Stomach (tissue), 9 donors: ENCODE measurements around the gene ONECUT2. TPM values are rescaled to one million over a fixed set of nuclear protein-coding genes. Genes with fewer than 3 reads are reported as not detected.

Experiments used
- DNase-seq, 2 donors: peaks; one replicate each; pipeline versions ENCODE4 v3.0.0 to v3.0.0-alpha.2; 2013 to 2019
- H3K27ac ChIP-seq, 5 donors: fragments of 200-600 bp in 4 of 5; sonication (generic) in 4 of 5; one replicate each; pipeline ENCODE4 v1.5.1; 2013 to 2019; ENCODE audit warnings: mild to moderate bottlenecking in 1 of 5, moderate library complexity in 1 of 5
- H3K27me3 ChIP-seq, 3 donors: fragments of 200-600 bp; sonication (generic); one replicate each; pipeline ENCODE4 v1.5.1; 2017 to 2019; ENCODE audit warnings: mixed run types in 1 of 3
- H3K36me3 ChIP-seq, 4 donors: fragments of 200-600 bp; sonication (generic); 1 replicate in 3 of 4; 2 replicates in 1 of 4; pipeline ENCODE4 v1.5.1; 2016 to 2019
- H3K4me1 ChIP-seq, 4 donors: fragments of 200-600 bp; sonication (generic); one replicate each; pipeline ENCODE4 v1.5.1; 2016 to 2019
- H3K4me3 ChIP-seq, 4 donors: fragments of 200-600 bp; sonication (generic) in 3 of 4; one replicate each; pipeline ENCODE4 v1.5.1; 2016 to 2019; ENCODE audit warnings: mild to moderate bottlenecking in 1 of 4
- H3K9me3 ChIP-seq, 4 donors: fragments of 200-600 bp; sonication (generic); one replicate each; pipeline ENCODE4 v1.5.1; 2016 to 2019
- CTCF ChIP-seq, 7 experiments: fragments of 450-650 bp in 4 of 7; fragments of 200-600 bp in 3 of 7; sonication (generic) in 3 of 7; IDR thresholded peaks; one replicate each; pipeline ENCODE4 v1.5.1; 2016 to 2019; ENCODE audit warnings: antibody characterized with exemption in 7 of 7, control low read depth in 2 of 7, mild to moderate bottlenecking in 1 of 7
- EP300 ChIP-seq: sonication (generic); formaldehyde crosslinking; IDR thresholded peaks from one replicate; pipeline ENCODE4 v1.6.1; 2017; ENCODE audit warnings: antibody characterized with exemption
- POLR2A ChIP-seq, 4 donors: fragments of 450-650 bp; IDR thresholded peaks; one replicate each; pipeline ENCODE4 v1.6.1; 2016; ENCODE audit warnings: antibody characterized with exemption in 4 of 4, control low read depth in 2 of 4, mild to moderate bottlenecking in 1 of 4, moderate library complexity in 1 of 4
- POLR2AphosphoS5 ChIP-seq, 3 donors: sonication (generic); formaldehyde crosslinking; IDR thresholded peaks; one replicate each; pipeline ENCODE4 v1.6.1; 2016; ENCODE audit warnings: antibody characterized with exemption in 3 of 3
- WGBS, 5 donors: extraction: QIAGEN DNeasy Blood & Tissue Kit in 3 of 5; methylation state at CpG; one replicate each; pipeline versions ENCODE4 v1.1.5 to v1.1.7; 2013 to 2018; 5-methylcytosine and 5-hydroxymethylcytosine counted together
- intact Hi-C: fragments of 100-400 bp; cut with DNase I; formaldehyde crosslinking; loops from one replicate; pipeline ENCODE4 v1.15.1; 2023; ENCODE audit warnings: low total_unique reads
- polyA plus RNA-seq, 3 donors: library from polyadenylated mRNA; stranded (reverse); fragments of 200-250 nt; gene quantifications; one replicate each; pipeline ENCODE4 v1.2.3, GENCODE V29; 2013
- total RNA-seq, 5 donors: library from RNA; depleted of rRNA; stranded (reverse); fragments of >200 nt; gene quantifications; one replicate each; pipeline versions ENCODE4 v1.1.0 to v1.2.3, GENCODE V29; 2014 to 2016
- donor health status: healthy with polysubstance abuse.
- donor health status: Bipolar disorder and iron deficiency.
- donor health status: healthy.

ONECUT2 gene
- total and polyA plus RNA-seq, 8 donors: under 0.01 to 0.37 (median 0.07) TPM; not detected in 4

GRCh38 chr18:57475408-57475807 lies 40.2 kb downstream of the ONECUT2 start:
- Histone ChIP-seq H3K9me3 (no peaks in the 10 kb centered on the region), H3K4me1 (no peaks in the 10 kb centered on the region), H3K36me3 (no peaks in the 10 kb centered on the region), H3K27ac (no peak overlapping the region), H3K4me3 (no peak overlapping the region), H3K27me3 (peaks cover 0 to 8% (median 0%) of the 10 kb centered on the region in 3 donors)
- intact Hi-C loops: no loop called here
- DNase-seq: no peak
- WGBS, 5 donors: 71 to 82% (median 75%) methylated on average over 3 of the region's 3 CpGs
- TF ChIP-seq EP300 (no peak), POLR2AphosphoS5 (IDR thresholded peaks at IDR 0.05) (no peak), POLR2A (IDR thresholded peaks at IDR 0.05) (no peak), CTCF (IDR thresholded peaks at IDR 0.05) (no peak)

DNA sequence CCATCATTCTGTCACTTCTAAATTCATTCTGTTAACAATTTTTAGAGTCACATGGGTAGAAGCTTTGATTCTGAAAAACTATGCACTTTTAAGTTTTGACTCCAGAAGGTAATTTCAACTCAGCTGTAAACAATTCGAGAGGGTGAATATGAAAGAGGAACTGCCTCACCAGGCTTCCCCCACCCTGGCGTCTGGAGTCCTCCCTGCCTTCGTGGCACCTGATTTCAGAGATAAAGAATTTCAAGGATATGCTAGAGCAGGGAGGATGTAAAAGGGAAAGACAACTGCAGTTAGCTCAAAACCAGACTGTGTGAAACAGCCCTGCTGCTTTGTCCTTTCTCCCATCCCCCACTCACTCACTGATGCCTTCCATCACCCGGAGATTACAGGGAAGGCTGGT lies 40.7 kb downstream of the ONECUT2 start:
- TF ChIP-seq EP300: no peak
- TF ChIP-seq POLR2AphosphoS5 (IDR thresholded peaks at IDR 0.05): no peak
- no peak for TF ChIP-seq POLR2A (IDR thresholded peaks at IDR 0.05)
- no peak for TF ChIP-seq CTCF (IDR thresholded peaks at IDR 0.05)
- Histone ChIP-seq H3K4me1 (no peaks in the 10 kb centered on the region), H3K4me3 (no peak overlapping the region), H3K9me3 (no peaks in the 10 kb centered on the region), H3K27me3 (peaks cover 0 to 8% (median 0%) of the 10 kb centered on the region in 3 donors), H3K36me3 (no peaks in the 10 kb centered on the region), H3K27ac (no peak overlapping the region)
- no peak for DNase-seq
- intact Hi-C loops: no loop called here
- 31 to 43% (median 40%) methylated on average over 4 of the region's 4 CpGs for WGBS, 5 donors

GRCh38 chr18:57480733-57481132 lies 45.6 kb downstream of the ONECUT2 start:
- Histone ChIP-seq H3K36me3 (no peaks in the 10 kb centered on the region), H3K4me3 (no peak overlapping the region), H3K9me3 (no peaks in the 10 kb centered on the region), H3K4me1 (no peaks in the 10 kb centered on the region), H3K27me3 (peaks cover 0 to 8% (median 0%) of the 10 kb centered on the region in 3 donors), H3K27ac (no peak overlapping the region)
- no peak for TF ChIP-seq EP300
- TF ChIP-seq POLR2A (IDR thresholded peaks at IDR 0.05): no peak
- no peak for TF ChIP-seq POLR2AphosphoS5 (IDR thresholded peaks at IDR 0.05)
- TF ChIP-seq CTCF (IDR thresholded peaks at IDR 0.05): no peak
- DNase-seq: no peak
- intact Hi-C loops: no loop called here

DNA sequence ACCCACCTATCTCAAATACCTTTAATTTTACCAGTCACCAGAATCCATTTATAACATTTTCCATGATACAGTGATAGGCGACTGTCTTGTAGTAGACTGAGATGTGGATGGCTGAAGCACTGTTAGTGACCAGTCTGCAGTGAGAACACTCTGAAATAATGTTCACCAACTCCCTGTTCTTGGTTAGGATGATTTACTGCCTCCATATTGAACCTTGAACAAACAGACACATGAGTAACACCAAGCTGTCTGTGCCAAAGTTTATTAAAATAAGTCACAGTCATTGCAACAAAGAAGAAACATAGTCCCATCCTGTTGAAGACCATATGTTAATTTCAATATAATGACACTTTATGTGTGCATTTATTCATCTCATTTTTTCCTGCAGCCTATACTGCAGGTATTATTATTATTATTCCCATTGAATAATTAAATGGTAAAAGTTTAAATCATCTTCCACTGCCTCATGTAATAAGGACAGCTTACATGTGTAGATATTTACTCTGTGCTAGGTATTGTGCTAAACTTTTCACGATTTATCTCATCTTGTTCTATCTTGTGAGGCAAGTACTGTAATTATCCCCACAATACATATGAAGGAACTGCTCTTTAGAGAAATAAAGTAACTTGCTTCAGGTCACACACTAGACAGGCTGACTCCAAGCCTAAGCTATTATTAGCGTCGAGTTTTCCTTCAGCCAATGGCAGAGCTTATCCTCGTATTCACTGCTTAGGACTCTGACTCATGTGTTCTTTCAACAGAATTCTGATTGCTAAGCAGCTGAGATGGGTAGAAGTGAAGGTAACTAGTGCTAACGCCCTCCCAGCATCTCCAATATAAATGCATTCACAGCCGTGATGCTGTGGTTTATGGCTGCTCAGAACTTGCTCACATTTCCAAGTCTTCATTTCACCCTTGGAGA lies 62.5 kb downstream of the ONECUT2 start:
- TF ChIP-seq CTCF (IDR thresholded peaks at IDR 0.05): no peak
- H3K36me3 ChIP-seq: no peaks in the 10 kb centered on the region
- intact Hi-C loops: no loop called here
- no peak overlapping the region for H3K4me3 ChIP-seq
- no peak overlapping the region for H3K27ac ChIP-seq
- peaks cover 0 to 6% (median 0%) of the 10 kb centered on the region in 3 donors for H3K27me3 ChIP-seq
- no peak for DNase-seq
- H3K9me3 ChIP-seq: no peaks in the 10 kb centered on the region
- no peaks in the 10 kb centered on the region for H3K4me1 ChIP-seq
- WGBS, 5 donors: 68 to 72% (median 70%) methylated on average over 7 of the region's 7 CpGs
